Rectal smooth muscle tissue (tissue), 1 donor: Measurements from ENCODE around the gene WWOX.

ENCODE experiments used
- H3K27ac ChIP-seq: one replicate; pipeline ENCODE4 v1.7.0; 2013; ENCODE audit warnings: low read depth, low read length, inconsistent platforms
- H3K27me3 ChIP-seq: one replicate; pipeline ENCODE4 v1.7.0; 2013; ENCODE audit warnings: low read length; ENCODE audit not compliant: control insufficient read depth, insufficient read depth
- H3K36me3 ChIP-seq: one replicate; pipeline ENCODE4 v1.7.0; 2013; ENCODE audit warnings: low read length; ENCODE audit not compliant: control insufficient read depth, insufficient read depth
- H3K4me1 ChIP-seq: one replicate; pipeline ENCODE4 v1.7.0; 2013; ENCODE audit warnings: low read length; ENCODE audit not compliant: control insufficient read depth, insufficient read depth
- H3K4me3 ChIP-seq: one replicate; pipeline ENCODE4 v1.7.0; 2013; ENCODE audit warnings: low read length
- H3K9ac ChIP-seq: one replicate; pipeline ENCODE4 v1.7.0; 2013; ENCODE audit warnings: low read length

The WWOX gene

GRCh38 chr16:79072517-79072916, 973.1 kb downstream of the WWOX start:
- H3K4me3 ChIP-seq: no peak overlapping the region
- H3K4me1 ChIP-seq: peaks cover 4% of the 10 kb centered on the region
- no peaks in the 10 kb centered on the region for H3K27me3 ChIP-seq
- no peak overlapping the region for H3K9ac ChIP-seq
- no peak overlapping the region for H3K27ac ChIP-seq
- no peaks in the 10 kb centered on the region for H3K36me3 ChIP-seq

DNA sequence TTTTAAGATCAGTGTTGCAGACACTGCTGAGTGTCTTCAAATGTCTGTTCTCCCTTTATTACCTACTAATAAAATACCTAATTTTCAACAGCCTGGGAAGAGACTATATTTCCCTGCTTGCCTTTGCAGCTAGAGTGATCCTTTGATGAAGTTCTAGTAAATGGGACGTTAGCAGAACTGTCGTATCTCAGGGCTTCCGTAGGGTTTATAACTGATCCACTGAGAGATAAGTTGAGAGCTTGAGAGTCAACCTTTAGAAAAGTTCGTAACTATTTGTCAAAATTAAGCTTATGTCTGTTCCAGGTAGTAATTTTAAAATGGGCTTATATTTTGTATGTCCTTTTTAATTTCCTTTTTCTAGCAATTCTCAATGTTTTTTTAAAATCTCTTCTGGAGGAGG, 974.1 kb downstream of the WWOX start:
- peaks cover 4% of the 10 kb centered on the region for H3K4me1 ChIP-seq
- H3K36me3 ChIP-seq: no peaks in the 10 kb centered on the region
- no peak overlapping the region for H3K9ac ChIP-seq
- no peak overlapping the region for H3K27ac ChIP-seq
- H3K27me3 ChIP-seq: no peaks in the 10 kb centered on the region
- H3K4me3 ChIP-seq: no peak overlapping the region

GRCh38 chr16:79074541-79074940, 975.1 kb downstream of the WWOX start:
- H3K4me1 ChIP-seq: peaks cover 1% of the 10 kb centered on the region
- H3K9ac ChIP-seq: no peak overlapping the region
- H3K4me3 ChIP-seq: no peak overlapping the region
- no peaks in the 10 kb centered on the region for H3K27me3 ChIP-seq
- no peak overlapping the region for H3K27ac ChIP-seq
- H3K36me3 ChIP-seq: no peaks in the 10 kb centered on the region

- H3K36me3 ChIP-seq: no peaks in the 10 kb centered on the region
- H3K4me1 ChIP-seq: no peaks in the 10 kb centered on the region
- no peak overlapping the region for H3K4me3 ChIP-seq
- no peaks in the 10 kb centered on the region for H3K27me3 ChIP-seq
- no peak overlapping the region for H3K27ac ChIP-seq
- H3K9ac ChIP-seq: no peak overlapping the region
Observed at GRCh38 chr16:79074951-79075350, 975.5 kb downstream of the WWOX start.

- no peak overlapping the region for H3K9ac ChIP-seq
- H3K4me1 ChIP-seq: no peaks in the 10 kb centered on the region
- no peak overlapping the region for H3K27ac ChIP-seq
- no peaks in the 10 kb centered on the region for H3K27me3 ChIP-seq
- no peaks in the 10 kb centered on the region for H3K36me3 ChIP-seq
- H3K4me3 ChIP-seq: no peak overlapping the region
Observed at GRCh38 chr16:79076047-79076767, 976.8 kb downstream of the WWOX start.

- Histone ChIP-seq H3K27me3 (no peaks in the 10 kb centered on the region), H3K9ac (no peak overlapping the region), H3K4me3 (no peak overlapping the region), H3K36me3 (no peaks in the 10 kb centered on the region), H3K27ac (no peak overlapping the region), H3K4me1 (no peaks in the 10 kb centered on the region)
Observed at GRCh38 chr16:79077346-79077745, 977.9 kb downstream of the WWOX start.

DNA sequence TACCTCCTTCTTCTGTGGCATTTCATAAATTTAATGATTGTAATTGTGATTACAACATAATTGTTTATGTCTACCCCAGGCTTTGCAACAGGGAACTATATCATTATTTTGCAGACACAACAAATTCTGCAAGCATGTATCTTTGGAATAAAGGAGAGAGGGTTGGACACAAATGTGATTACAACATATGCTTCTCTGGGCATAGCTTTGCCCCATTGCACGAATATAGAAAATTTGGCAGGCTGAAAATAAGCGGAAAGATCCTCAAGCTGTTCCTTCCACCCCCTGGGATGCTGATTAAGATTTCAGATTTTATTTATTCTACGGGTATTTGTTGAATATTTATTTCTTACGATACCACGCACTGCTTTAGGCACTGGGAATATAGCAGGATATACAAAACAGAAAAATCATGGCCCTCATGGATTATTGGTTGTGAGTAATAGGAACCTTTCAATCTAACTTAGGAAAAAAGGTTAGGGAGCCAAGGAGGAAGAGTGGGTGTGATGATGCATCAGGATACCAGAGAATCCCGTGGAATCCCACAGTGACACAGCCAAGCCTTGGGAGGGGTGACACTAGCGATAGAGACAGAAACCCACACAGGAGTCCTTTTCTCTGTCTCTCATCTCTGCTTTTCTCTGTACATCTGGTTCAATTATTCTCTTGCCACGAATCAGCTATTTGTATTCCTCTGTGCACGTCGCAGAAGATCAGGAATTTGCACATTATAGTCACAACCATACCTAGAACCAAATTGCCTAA, 980.4 kb downstream of the WWOX start:
- no peak overlapping the region for H3K4me3 ChIP-seq
- no peaks in the 10 kb centered on the region for H3K36me3 ChIP-seq
- H3K27me3 ChIP-seq: no peaks in the 10 kb centered on the region
- no peaks in the 10 kb centered on the region for H3K4me1 ChIP-seq
- no peak overlapping the region for H3K9ac ChIP-seq
- H3K27ac ChIP-seq: no peak overlapping the region

DNA sequence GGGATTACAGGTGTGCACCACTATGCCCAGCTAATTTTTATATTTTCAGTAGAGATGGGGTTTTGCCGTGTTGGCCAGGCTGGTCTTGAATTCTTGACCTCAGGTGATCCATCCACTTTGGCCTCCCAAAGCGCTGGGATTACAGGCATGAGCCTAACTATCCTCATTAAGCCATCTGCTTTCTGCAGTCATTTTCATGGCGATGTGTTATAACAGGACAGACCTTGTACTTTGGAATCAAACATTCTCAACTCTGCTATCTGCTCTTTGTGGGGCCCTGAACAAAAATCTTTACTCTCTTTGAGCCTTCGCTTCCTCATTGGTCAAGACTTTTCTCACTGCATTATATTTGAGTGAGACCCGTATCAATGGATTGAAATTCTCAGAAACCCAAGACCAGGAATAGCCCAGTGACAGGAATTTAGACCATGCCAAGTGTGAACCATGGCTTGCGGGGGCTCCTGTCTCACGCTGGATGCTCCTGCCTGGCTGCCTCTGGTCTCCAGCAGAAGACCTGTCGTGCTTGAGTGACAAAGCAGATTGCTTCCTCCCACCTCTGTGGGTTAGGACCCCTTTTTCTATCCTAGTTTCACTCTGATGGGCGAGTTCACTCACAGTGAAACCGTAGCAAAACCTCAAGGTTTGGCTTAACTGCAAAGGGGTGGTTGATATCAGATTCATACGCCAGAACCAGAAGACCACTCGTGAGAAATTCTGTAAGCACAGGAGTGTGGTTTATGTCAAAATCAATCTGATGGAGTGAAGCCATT, 982.0 kb downstream of the WWOX start:
- H3K27me3 ChIP-seq: no peaks in the 10 kb centered on the region
- no peaks in the 10 kb centered on the region for H3K36me3 ChIP-seq
- H3K9ac ChIP-seq: no peak overlapping the region
- H3K27ac ChIP-seq: no peak overlapping the region
- H3K4me3 ChIP-seq: no peak overlapping the region
- H3K4me1 ChIP-seq: no peaks in the 10 kb centered on the region

DNA sequence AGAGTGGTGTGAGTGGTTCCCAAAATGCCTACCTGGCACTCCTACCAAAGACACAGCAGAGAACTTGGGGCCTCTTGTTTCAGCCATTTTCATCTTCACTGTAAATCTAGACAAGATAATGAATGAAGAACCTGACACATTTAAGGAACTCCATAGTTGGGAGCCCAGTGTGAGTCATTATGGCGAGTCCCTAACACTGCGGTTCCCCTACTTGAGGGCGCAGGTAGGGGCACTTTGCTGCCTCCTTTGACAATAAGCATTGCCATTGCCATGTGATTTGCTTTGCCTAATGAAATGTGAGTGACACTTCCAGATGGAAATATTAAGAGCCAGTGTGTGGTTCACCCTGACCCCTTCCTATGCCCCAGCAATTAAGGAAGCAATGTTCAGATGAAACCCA, 983.5 kb downstream of the WWOX start:
- Histone ChIP-seq H3K4me1 (no peaks in the 10 kb centered on the region), H3K4me3 (no peak overlapping the region), H3K36me3 (no peaks in the 10 kb centered on the region), H3K9ac (no peak overlapping the region), H3K27me3 (no peaks in the 10 kb centered on the region), H3K27ac (no peak overlapping the region)

DNA sequence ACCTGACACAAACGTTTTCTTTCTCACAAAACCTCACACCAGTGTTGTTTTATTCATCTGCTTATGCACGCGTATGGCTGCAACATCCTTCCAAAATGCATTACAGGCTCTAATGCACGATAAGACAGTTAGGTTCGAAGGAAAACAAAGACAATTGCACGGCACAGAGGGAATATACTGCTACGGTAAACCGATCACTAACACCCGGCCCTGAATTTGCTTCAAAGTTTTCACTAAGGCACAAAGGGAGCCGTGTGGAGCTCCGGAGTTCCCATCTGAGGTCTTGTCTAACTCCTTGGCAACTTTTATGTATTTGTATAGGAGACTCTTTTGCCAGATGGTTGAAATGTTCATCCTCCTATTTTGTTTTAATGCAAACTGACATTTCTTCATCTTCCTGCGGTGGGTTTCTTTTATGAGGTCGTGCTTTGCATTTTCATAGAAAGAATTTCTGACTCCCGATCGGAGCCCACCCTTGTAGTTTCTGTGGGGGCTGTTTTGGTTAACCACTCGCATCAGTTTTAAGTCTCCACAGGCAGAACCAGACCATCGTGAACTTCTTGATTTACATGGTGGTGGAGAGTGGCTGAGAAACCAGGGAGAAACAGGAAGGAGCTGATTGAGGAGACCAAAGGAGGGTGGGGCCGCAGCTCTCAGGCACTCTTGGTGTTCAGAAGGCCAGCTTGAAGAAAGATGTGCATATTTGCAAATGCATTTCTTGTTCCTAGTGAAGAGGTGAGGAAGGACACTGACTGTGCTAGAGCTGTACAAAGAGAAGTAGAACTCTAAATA, 984.2 kb downstream of the WWOX start:
- Histone ChIP-seq H3K4me3 (no peak overlapping the region), H3K27me3 (no peaks in the 10 kb centered on the region), H3K9ac (no peak overlapping the region), H3K36me3 (no peaks in the 10 kb centered on the region), H3K4me1 (no peaks in the 10 kb centered on the region), H3K27ac (no peak overlapping the region)

DNA sequence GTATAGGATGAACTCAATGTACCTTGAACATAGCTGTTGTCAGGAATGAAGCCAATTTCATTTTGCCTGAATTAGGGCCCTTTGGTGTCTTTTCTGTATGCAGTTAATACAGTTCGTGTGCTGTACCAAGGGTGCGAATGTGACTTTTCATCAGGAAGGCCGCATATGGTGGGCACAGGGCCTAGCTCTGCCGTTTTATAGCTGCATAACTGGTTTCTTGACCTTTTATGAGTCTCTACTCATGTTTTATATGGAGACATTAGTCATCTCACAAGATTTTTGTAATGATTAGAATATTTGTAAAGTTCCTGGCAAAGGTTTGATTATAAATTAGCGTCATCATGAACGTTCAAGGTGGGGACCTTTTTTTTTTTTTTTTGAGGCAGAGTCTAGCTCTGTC, 989.5 kb downstream of the WWOX start:
- no peaks in the 10 kb centered on the region for H3K36me3 ChIP-seq
- H3K27ac ChIP-seq: no peak overlapping the region
- no peaks in the 10 kb centered on the region for H3K4me1 ChIP-seq
- no peak overlapping the region for H3K4me3 ChIP-seq
- H3K27me3 ChIP-seq: no peaks in the 10 kb centered on the region
- H3K9ac ChIP-seq: no peak overlapping the region

GRCh38 chr16:79089735-79090284, 990.4 kb downstream of the WWOX start:
- Histone ChIP-seq H3K27me3 (no peaks in the 10 kb centered on the region), H3K9ac (no peak overlapping the region), H3K27ac (no peak overlapping the region), H3K4me1 (no peaks in the 10 kb centered on the region), H3K36me3 (no peaks in the 10 kb centered on the region), H3K4me3 (peak overlapping the region; percentile 13)
